ENCODE results near the gene PERM1.

PERM1 gene

DNA sequence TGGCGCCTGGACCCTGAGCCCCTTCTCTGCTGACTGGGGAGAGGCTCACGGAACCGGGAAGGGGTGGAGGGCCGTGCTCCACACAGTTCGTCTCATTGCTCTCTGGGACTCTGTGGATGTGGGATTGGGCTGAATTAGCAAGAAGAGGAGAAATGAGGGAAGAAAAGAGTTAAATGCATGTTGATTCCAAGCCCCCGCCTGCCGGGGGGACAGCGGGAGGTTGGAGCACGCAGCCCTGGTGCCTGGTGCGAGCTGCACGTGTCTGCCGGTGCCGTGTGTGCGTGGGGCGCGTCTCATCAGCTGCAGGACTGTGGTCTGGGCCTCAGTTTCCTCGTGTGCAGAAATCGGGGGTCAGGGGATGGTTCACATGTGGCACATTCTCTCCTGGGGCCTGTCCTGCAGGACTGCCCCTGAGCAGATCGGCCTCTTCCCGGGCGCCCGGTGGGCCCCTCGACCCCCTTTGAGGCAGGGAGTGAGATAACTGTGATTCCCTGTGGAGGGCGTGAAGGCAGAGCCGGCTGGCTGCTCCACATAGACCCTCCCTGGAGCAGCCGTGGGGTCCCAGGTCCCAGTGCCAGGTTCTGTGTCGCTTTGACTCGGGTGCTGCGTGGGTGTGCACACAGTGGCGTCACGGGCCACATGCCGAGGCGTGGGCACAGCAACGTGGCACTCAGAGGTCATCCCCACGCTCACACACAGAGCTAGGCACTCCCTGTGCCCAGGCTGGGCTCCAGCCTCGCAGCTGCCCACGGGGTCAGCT, 46.7 kb downstream of the PERM1 start:
- DNase-seq (ENCODE audit: low read depth) = no peak

DNA sequence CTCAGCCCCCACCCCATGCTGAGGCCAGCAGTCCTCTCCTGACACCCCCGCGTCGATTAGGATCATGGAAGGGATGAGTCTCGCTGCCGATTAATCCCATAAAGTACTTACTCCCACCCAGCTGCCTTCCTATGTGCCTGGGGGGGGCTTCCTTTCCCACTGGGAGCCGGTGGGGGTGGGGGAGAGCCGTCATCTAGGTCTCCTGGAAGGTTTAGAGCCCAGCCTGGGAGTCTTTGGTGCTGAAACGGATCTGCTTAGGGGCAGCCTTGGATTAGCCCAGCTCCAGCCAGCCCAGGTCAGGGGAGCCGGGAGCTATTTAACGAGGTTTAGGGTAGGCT, 48.3 kb downstream of the PERM1 start:
- no peak for DNase-seq (ENCODE audit: low read depth)

DNA sequence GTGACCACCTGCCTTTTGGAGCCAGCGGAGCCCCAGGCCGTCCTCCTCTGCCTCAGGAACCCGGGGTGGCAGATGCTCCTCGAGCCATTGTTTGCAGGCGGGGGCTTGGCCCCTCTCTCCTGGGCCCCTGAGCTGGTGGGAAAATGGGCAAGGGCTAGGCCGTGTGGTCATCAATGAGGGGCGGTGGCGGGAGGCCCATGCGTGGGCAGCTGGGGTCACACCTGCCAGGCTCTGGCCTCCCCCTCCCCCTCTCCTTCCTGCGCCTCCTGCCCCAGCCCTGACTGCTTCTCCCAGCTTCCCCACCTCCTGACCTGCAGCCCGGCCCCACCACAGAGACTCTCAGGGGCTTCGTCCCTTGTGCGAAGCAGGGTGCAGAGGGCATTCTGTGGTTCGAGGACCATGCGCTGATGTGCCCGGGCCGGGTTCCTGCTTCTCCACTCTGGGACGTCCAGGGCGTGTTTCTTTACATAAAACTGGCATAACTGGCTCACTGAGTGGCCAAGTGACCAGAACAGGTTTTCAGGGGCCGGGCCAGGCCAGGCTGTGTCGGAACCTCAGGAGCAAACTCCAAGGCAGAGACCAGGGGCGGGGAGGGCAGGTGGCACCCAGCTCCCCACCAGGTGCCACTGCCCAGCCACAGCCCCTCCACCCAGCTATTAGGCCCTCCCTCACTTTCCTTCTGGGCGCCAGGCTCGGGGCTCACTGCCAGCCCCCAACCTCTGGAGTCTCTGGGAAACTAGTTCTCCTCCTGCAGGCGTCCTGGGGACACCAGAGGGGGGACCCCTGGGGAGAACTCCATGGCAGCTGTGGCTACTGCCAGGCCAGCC, 48.9 kb downstream of the PERM1 start:
- DNase-seq (ENCODE audit: low read depth) = no peak

- DNase-seq (ENCODE audit: low read depth) = no peak
These were observed 49.8 kb downstream of the PERM1 start for GRCh38 chr1:932173-932510.

DNA sequence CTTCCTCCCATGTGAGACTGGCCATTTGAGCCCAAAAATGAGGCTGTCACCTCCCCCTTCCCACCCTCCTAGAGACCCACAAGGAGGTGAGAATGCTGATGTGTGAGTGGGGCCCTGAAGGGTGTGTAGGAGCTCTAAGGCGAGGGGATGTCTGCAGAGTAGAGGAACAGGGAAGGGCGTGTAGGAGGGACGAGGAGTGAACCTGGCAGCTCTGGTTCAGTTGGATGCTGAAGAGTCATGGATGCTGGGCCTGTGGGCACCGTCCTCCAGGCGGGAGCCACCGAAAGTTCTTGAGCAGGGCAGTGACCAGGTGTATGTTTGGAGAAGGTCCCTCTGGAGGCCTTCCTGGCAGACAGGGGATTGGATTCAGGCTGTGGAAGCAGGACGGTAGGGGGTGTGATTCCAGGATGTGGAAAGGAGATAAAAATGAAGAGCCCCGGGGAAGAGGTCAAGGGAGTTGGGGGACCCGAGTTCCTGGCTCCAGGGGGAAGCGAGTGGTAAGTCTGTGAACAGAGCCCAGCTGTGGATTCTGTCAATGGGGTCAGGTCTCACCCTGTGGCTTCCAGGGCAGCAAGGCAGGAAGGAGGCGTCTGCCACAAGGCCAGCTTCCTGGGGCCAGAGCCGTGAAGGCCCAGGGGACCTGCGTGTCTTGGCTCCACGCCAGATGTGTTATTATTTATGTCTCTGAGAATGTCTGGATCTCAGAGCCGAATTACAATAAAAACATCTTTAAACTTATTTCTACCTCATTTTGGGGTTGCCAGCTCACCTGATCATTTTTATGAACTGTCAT, 50.3 kb downstream of the PERM1 start:
- no peak for DNase-seq (ENCODE audit: low read depth)

DNA sequence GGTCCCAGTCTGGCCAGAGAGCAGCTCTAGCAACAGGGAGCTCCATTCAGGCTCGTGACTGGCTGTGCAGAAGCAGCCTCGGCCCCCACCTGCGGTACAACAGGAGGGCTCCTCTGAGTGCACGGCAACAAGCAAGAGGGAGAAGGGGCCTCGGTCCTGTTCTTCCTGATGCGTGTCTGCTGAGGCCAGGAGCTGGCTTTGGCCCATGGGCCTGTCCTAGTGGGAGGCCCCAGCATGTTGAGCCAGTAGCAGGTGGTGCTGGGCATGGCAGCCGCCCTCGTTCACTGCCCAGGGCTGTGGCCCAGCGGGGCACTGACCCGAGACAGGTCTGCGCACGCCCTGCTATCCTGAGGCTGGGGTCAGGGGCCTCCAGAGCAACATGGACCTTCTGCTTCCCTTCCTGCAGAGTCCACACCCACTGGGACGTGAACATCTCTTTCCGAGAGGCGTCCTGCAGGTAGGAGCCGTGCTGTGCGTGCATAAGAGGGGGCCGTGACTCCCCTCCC, 51.2 kb downstream of the PERM1 start:
- DNase-seq (ENCODE audit: low read depth) = no peak

GRCh38 chr1:929712-930632, 51.9 kb downstream of the PERM1 start:
- DNase-seq (ENCODE audit: low read depth) = no peak

GRCh38 chr1:928825-929661, 52.9 kb downstream of the PERM1 start:
- DNase-seq (ENCODE audit: low read depth) = no peak

- no peak for DNase-seq (ENCODE audit: low read depth)
These were observed 54.1 kb downstream of the PERM1 start for GRCh38 chr1:927748-928147.

DNA sequence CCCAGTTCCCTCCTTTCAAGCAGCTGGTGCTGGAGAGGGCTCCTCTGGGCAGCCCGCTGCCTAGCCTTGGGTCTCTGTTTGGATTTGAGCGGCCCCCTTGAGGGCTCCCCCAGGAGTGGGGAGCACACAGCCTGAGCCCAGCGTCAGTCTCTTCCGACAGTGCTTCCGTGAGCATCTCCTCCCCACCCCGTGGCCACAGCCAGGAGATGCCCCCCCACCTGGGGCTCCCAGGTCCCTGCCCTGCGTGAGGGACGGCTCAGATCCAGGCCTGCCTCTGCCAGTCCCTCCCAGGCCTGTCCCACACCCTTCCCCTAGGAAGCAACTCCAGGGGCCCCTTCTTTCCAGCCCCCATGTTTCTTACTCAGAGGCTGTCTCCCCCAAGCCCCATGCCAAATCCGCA, 54.7 kb downstream of the PERM1 start:
- DNase-seq (ENCODE audit: low read depth) = no peak

GRCh38 chr1:925561-926421, 56.1 kb downstream of the PERM1 start:
- no peak for DNase-seq (ENCODE audit: low read depth)

All from fibroblast of gingiva (primary cell).